Uterus (tissue), 4 donors: ENCODE results near the gene ZSWIM6. TPM values are rescaled to one million over a fixed set of nuclear protein-coding genes. Genes with fewer than 3 reads are reported as not detected.
A peak's percentile ranks its signal among the peaks of the same experiment; 100 is the strongest.

Experiments
- DNase-seq, 2 donors: peaks; one replicate each; pipeline ENCODE4 v3.0.0-alpha.2; 2019 to 2020
- H3K27ac ChIP-seq, 2 donors: fragments of 200-600 bp; sonication (generic); 1 replicate in 1 of 2; 2 replicates in 1 of 2; pipeline ENCODE4 v1.5.1; 2016 to 2018
- H3K27me3 ChIP-seq, 2 donors: fragments of 200-600 bp; sonication (generic); one replicate each; pipeline ENCODE4 v1.5.1; 2018 to 2019; ENCODE audit warnings: control low read depth in 1 of 2
- H3K36me3 ChIP-seq, 2 donors: fragments of 200-600 bp; sonication (generic); one replicate each; pipeline ENCODE4 v1.5.1; 2019; ENCODE audit warnings: control low read depth in 1 of 2
- H3K4me1 ChIP-seq, 2 donors: fragments of 200-600 bp; sonication (generic); one replicate each; pipeline ENCODE4 v1.5.1; 2018 to 2019; ENCODE audit warnings: control low read depth in 1 of 2
- H3K4me3 ChIP-seq, 2 donors: fragments of 200-600 bp; sonication (generic); 1 replicate in 1 of 2; 2 replicates in 1 of 2; pipeline ENCODE4 v1.5.1; 2018 to 2019; ENCODE audit warnings: mild to moderate bottlenecking in 1 of 2
- H3K9me3 ChIP-seq, 2 donors: fragments of 200-600 bp; sonication (generic); one replicate each; pipeline ENCODE4 v1.5.1; 2019; ENCODE audit warnings: control low read depth in 1 of 2
- POLR2A ChIP-seq, 2 donors: fragments of 450-650 bp; IDR thresholded peaks; one replicate each; pipeline ENCODE4 v1.6.1; 2016; ENCODE audit warnings: antibody characterized with exemption in 2 of 2, mild to moderate bottlenecking in 1 of 2, moderate library complexity in 1 of 2
- intact Hi-C: fragments of 100-400 bp; cut with DNase I; formaldehyde crosslinking; loops from one replicate; pipeline ENCODE4 v1.15.1; 2023; ENCODE audit warnings: low total_unique reads
- total RNA-seq, 4 donors: library from RNA; depleted of rRNA in 3 of 4; stranded (reverse); fragments of >200 nt in 3 of 4; gene quantifications; one replicate each; pipeline versions ENCODE4 v1.1.0 to v1.2.4, GENCODE V29; 2014 to 2023
- TF ChIP-seq, protein P1 (sequence below), 4 experiments: fragments of 200-600 bp in 2 of 4; fragments of 450-650 bp in 2 of 4; sonication (generic) in 2 of 4; IDR thresholded peaks; one replicate each; pipeline ENCODE4 v1.5.1; 2016 to 2019; ENCODE audit warnings: antibody characterized with exemption in 4 of 4, mild to moderate bottlenecking in 2 of 4, moderate library complexity in 1 of 4
- donor health status: DM: yes; HTN: yes; CAD: no.

The ZSWIM6 gene
- total RNA-seq, 4 donors from 2014 or later, result 4.1 to 14.8 (median 11.1) TPM

DNA sequence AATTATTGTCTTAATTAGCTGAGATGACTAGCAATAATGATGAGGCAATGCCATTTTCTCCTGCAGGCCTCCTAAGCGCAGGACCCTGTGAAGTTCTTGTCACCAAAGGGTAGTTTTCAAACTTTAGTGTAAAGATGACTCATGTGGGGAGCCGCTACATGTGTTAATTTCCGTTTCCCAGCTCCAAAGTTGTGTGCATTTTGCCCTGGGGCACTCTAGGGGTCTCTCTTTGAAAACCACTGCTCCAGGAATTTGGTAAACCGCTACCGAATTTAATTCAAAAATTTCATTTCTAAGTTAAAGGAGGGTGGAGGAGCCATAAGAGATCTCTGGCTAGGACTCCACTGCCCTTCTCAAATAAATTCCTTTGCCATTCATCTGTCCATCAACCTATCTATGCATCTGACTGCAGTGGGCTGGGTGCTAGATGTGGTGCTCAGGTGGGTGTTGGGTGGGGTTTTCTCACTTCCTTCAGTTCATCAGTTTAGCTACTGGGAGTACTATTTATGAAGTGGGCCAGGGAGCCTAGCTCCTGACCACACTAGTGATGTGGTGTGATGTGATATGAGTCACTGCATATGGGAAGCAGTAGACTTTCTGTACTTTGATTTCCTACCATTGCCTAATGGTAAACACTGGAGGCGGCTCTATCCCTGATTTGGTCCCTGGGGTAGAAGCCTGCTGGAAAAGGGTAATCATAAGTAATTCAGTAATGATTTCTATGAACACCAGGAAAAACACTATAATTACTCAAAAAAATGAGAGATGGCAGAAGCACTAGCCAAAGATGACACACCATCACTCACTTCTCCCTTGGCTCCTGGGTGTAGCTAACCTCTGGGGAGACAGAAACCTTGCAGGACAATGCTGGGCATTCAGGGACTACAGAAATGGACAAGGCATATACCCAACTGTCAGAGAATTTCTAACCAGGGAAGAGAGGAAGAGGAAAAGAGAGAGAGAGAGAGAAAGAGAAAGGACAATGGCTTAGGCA is 4.0 kb upstream of the ZSWIM6 start:
- no peak overlapping the region for H3K4me3 ChIP-seq
- DNase-seq, result no peak
- H3K27me3 ChIP-seq, result no peaks in the 10 kb centered on the region
- no peak overlapping the region for H3K27ac ChIP-seq
- no peak for TF ChIP-seq POLR2A (IDR thresholded peaks at IDR 0.05)
- TF ChIP-seq, protein P1, sequence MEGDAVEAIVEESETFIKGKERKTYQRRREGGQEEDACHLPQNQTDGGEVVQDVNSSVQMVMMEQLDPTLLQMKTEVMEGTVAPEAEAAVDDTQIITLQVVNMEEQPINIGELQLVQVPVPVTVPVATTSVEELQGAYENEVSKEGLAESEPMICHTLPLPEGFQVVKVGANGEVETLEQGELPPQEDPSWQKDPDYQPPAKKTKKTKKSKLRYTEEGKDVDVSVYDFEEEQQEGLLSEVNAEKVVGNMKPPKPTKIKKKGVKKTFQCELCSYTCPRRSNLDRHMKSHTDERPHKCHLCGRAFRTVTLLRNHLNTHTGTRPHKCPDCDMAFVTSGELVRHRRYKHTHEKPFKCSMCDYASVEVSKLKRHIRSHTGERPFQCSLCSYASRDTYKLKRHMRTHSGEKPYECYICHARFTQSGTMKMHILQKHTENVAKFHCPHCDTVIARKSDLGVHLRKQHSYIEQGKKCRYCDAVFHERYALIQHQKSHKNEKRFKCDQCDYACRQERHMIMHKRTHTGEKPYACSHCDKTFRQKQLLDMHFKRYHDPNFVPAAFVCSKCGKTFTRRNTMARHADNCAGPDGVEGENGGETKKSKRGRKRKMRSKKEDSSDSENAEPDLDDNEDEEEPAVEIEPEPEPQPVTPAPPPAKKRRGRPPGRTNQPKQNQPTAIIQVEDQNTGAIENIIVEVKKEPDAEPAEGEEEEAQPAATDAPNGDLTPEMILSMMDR (IDR thresholded peaks at IDR 0.05), result no peak
- H3K4me1 ChIP-seq, result no peaks in the 10 kb centered on the region
- no peaks in the 10 kb centered on the region for H3K9me3 ChIP-seq
- intact Hi-C loops, result loop anchor here (10.0 kb wide), 1 partner anchor 383 kb away; the partner anchor contains the start of genes ERCC8 and NDUFAF2
- H3K36me3 ChIP-seq, result no peaks in the 10 kb centered on the region

DNA sequence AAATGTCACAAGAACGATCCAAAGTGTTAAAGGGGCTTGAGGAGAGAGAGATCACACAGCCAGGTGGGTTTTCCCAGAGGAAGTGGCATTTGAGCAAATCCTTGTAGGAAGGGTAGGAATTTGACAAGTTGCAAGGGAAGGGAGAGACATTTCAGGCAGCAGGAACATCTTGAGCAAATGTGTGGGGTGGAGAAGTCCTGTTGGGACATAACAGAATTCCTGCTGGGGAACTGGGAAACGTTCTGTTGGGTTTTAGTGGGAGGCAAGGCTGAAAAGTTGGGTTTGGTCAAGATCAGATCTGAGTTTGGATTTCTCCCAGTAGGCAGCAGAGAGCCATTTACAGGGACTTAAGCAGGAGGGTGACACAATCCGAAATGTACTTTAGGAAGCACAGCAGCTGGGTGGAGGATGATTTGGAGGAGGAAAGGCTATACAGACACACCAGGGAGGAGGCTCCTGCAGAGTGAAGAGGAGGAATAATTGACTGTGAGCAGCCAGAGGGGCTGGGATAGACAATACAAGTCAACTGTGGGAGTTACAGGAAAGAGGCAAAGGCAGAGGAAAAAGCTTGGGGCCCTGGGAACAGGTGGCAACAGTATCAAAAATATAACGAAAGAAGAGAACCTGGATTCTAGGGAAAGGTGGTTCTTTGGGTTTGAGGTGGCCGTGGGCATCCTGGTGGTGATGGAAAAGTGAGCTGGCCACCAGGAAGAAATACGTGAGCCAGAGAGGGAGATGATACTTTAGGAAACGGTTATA is 3.1 kb upstream of the ZSWIM6 start:
- TF ChIP-seq, protein P1 (IDR thresholded peaks at IDR 0.05), result no peak
- TF ChIP-seq POLR2A (IDR thresholded peaks at IDR 0.05), result no peak
- intact Hi-C loops, result loop anchor here (10.0 kb wide), 1 partner anchor 384 kb away; the partner anchor contains the start of genes ERCC8 and NDUFAF2
- no peak for DNase-seq
- H3K36me3 ChIP-seq, result no peaks in the 10 kb centered on the region
- peak overlapping the region; percentile 95 to 96 for H3K27ac ChIP-seq
- H3K4me3 ChIP-seq, result no peak overlapping the region
- no peaks in the 10 kb centered on the region for H3K27me3 ChIP-seq
- no peaks in the 10 kb centered on the region for H3K4me1 ChIP-seq
- H3K9me3 ChIP-seq, result no peaks in the 10 kb centered on the region

DNA sequence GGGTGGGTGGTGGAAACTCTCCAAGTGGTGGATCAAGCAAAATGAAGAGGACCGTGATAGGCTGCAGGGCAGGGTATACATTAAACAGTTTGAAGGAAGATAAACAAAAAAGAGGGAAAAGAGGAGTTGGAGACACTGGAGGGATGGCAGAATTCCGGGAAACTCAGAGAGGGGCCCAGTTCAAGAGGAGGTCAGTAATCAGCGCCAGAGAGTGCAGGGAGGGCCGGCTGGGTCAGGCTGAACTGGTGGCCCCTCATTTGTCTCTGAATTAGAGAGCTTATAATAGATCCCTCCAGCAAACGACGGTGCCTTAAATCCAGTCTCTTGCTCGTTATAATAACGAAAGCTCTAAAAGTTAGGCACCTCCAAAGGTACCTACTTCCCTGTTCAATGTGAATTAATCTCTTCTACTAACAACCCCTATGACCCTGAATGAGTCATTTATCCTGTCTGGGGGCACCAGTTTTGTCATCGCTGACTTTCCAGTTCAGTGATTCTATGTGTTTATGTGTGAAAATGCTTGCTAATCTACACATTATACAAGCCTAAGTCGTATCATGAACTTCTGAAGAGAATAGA is 2.4 kb upstream of the ZSWIM6 start:
- Histone ChIP-seq H3K9me3 (no peaks in the 10 kb centered on the region), H3K27me3 (no peaks in the 10 kb centered on the region), H3K27ac (peak overlapping the region; percentile 95 to 96), H3K4me3 (peak overlapping the region in 1 of 2 donors; percentile 77), H3K36me3 (no peaks in the 10 kb centered on the region), H3K4me1 (no peaks in the 10 kb centered on the region)
- no peak for DNase-seq
- intact Hi-C loops, result loop anchor here (10.0 kb wide), 1 partner anchor 385 kb away; the partner anchor contains the start of genes ERCC8 and NDUFAF2
- no peak for TF ChIP-seq POLR2A (IDR thresholded peaks at IDR 0.05)
- TF ChIP-seq, protein P1 (IDR thresholded peaks at IDR 0.05), result no peak

DNA sequence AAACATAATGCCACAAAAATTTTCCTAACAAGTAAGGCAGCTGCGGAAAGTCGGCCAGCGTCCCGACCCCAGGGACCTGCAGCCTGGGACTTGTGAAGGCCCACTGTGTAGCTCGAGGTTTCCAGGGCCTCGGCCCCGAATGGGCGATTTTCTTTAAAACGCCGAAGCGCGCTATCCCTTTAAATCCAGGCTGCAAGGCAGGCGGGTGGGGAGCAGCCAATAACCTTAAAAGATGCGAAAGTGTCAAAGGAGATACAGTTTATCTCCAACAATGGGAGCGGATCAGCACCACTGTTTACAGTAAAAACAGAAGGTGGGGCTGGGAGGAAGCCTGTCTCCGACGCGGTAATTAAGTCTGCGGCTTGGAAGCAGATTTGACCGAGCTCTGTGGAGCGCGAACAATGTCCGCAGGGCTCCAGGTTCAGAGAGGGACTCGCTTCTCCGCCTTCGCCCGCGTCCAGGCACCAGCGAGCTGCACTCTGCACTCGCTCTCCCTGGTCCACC is 1.7 kb upstream of the ZSWIM6 start:
- H3K27me3 ChIP-seq, result no peaks in the 10 kb centered on the region
- intact Hi-C loops, result no loop called here
- H3K27ac ChIP-seq, result peak overlapping the region; percentile 95 to 96
- peaks cover 0 to 7% of the 10 kb centered on the region in 2 donors for H3K4me1 ChIP-seq
- H3K9me3 ChIP-seq, result no peaks in the 10 kb centered on the region
- peak overlapping the region; percentile 72 to 77 for H3K4me3 ChIP-seq
- no peaks in the 10 kb centered on the region for H3K36me3 ChIP-seq
- DNase-seq, result peak; percentile 24 to 28
- TF ChIP-seq POLR2A (IDR thresholded peaks at IDR 0.05), result no peak
- TF ChIP-seq, protein P1 (IDR thresholded peaks at IDR 0.05), result no peak
